Measurements from ENCODE around the gene DEGS2. TPM values are rescaled to one million over a fixed set of nuclear protein-coding genes. Genes with fewer than 3 reads are reported as not detected.

DEGS2 gene
- total RNA-seq, 6 donors from 2014 or later: 2.0 to 19.9 (median 5.4) TPM

DNA sequence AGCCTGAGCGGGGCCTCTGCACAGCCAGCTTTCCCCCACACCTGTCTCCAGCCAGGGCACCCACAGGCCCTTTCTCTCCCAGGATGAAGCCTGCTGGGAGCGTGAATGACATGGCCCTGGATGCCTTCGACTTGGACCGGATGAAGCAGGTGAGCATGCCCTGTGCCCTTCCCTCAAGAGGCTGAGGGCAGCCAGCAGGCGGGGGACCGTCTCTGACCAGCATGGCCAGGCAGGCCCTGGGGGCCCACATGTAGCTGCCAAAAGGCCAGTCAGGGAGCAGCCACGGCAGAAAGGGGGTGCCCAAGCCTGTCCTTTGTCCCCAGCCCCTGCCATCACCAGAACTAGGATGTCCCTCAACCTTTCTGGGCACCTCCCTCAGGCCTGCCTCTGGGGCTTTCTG, 18.3 kb downstream of the DEGS2 start:
- peaks cover 40 to 59% (median 53%) of the 10 kb centered on the region in 4 donors for H3K4me1 ChIP-seq
- no peaks in the 10 kb centered on the region for H3K27me3 ChIP-seq
- ATAC-seq (ENCODE audit: low FRiP score in 2 of 2): no peak
- no peak for TF ChIP-seq EP300 (IDR thresholded peaks at IDR 0.05)
- no peak for TF ChIP-seq POLR2A (IDR thresholded peaks at IDR 0.05)
- no peak for TF ChIP-seq POLR2AphosphoS5 (IDR thresholded peaks at IDR 0.05)
- TF ChIP-seq CTCF (IDR thresholded peaks at IDR 0.05): no peak
- H3K9me3 ChIP-seq: no peaks in the 10 kb centered on the region
- DNase-seq: peak in 1 of 2 donors; percentile 80
- peaks cover 0 to 16% (median 11%) of the 10 kb centered on the region in 4 donors for H3K36me3 ChIP-seq
- H3K27ac ChIP-seq: peak overlapping the region; percentile 69 to 89 (median 82)
- WGBS, 2 donors: 60% methylated on average over 6 of the region's 7 CpGs; no CpG with 5 or more reads in 1 of the 2 donors
- peak overlapping the region in 1 of 4 donors; percentile 25 for H3K4me3 ChIP-seq

DNA sequence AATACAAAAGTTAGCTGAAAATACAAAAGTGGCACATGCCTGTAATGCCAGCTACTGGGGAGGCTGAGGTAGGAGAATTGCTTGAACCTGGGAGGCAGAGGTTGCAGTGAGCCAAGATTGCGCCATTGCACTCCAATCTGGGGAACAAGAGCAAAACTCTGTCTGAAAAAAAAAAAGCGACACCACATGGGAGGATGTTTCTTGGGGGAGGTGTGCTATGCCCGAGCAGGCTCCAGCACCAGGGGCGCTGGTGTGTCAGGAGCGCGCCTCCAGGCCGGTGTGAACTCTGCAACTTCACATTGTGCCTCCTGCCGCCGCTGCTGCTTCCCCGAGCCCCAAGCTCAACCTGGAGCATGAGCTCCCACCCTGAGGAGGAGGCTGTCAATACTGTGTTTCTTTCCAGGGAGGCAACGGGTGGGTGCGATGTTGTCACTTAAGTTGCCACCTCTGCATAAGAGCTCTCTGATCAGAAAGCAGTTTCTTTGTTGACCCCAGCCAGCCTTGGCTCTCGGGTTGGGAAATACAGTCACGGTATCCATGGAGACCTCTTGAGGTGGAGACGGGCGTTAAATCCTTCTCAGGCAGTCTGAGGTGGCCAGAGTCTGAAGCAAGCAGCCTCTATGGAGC, 18.9 kb downstream of the DEGS2 start:
- ATAC-seq (ENCODE audit: low FRiP score in 2 of 2) (peak in 1 of 2 donors; percentile 17), DNase-seq (peak; percentile 75 to 79)
- Histone ChIP-seq H3K27me3 (no peaks in the 10 kb centered on the region), H3K9me3 (no peaks in the 10 kb centered on the region), H3K36me3 (peaks cover 0 to 16% (median 11%) of the 10 kb centered on the region in 4 donors), H3K27ac (peak overlapping the region; percentile 69 to 89 (median 82)), H3K4me3 (peak overlapping the region in 1 of 4 donors; percentile 25), H3K4me1 (peaks cover 35 to 54% (median 50%) of the 10 kb centered on the region in 4 donors)
- TF ChIP-seq POLR2AphosphoS5 (IDR thresholded peaks at IDR 0.05) (no peak), POLR2A (IDR thresholded peaks at IDR 0.05) (no peak), EP300 (IDR thresholded peaks at IDR 0.05) (no peak), CTCF (IDR thresholded peaks at IDR 0.05) (peak in 5 of 6 experiments; percentile 19 to 51 (median 38))
- 24 to 33% methylated on average over 10 to 16 of the region's 16 CpGs for WGBS, 2 donors

DNA sequence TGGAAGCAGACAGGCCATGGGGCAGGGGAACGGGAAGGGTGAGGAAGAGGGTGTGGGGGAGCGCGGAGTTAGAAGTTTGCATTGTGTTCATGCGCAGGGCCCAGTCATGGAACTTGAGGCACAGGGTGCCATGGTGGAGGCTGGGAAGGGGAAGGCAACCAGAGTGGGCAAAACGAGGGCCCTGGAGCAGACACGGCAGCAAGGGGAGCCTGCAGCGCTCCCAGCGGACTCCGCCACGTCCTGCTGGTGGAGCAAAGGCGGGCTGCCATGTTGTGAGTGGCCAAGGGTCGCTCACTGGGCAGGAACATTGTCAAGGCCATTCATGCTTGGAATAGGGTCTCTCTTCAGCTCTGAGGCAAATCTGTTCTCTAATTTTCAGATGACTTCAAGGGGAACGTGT, 20.5 kb downstream of the DEGS2 start:
- Histone ChIP-seq H3K27me3 (no peaks in the 10 kb centered on the region), H3K27ac (peak overlapping the region in 1 of 4 donors; percentile 83), H3K9me3 (no peaks in the 10 kb centered on the region), H3K4me1 (peaks cover 23 to 40% (median 38%) of the 10 kb centered on the region in 4 donors), H3K4me3 (no peak overlapping the region), H3K36me3 (peaks cover 0 to 27% (median 15%) of the 10 kb centered on the region in 4 donors)
- no peak for TF ChIP-seq CTCF (IDR thresholded peaks at IDR 0.05)
- no peak for TF ChIP-seq POLR2A (IDR thresholded peaks at IDR 0.05)
- TF ChIP-seq EP300 (IDR thresholded peaks at IDR 0.05): no peak
- TF ChIP-seq POLR2AphosphoS5 (IDR thresholded peaks at IDR 0.05): no peak
- DNase-seq (peak in 1 of 2 donors; percentile 55), ATAC-seq (ENCODE audit: low FRiP score in 2 of 2) (no peak)
- 94 to 95% methylated on average over 12 to 13 of the region's 13 CpGs for WGBS, 2 donors

DNA sequence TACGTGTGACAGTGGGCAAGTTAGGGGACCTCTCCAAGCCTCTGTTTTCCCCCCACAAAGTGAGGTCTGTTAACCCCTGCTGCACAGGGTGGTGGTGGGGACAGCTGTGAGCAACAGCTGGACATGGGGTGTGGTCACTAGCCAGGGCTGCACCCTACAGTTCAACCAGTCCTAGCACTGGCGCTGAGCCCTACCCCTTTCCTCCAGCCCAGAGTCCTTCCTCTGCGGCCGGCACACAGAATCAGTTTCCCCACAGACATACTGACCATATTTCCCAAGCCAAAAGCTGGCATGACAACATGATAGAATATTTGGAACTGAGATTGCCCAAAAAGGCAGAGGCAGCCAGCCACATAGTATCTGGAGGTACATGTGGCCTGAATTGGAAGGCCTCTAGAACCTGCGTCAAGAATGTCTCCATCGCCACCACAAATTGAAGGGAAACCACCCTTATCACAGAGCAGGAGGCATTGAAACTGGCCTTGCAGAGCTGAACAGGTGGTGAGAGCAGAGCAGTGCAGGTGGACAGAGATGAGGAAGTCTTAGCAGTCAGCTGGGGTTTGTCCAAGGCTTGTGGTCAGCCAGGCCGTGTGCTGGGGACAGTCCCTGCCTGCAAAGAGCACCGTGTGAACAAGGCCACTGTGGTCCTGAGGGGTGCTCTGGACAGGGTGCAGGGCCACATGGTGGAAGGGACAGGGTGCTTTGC, 21.2 kb downstream of the DEGS2 start:
- Histone ChIP-seq H3K36me3 (peaks cover 0 to 34% (median 12%) of the 10 kb centered on the region in 4 donors), H3K4me3 (no peak overlapping the region), H3K9me3 (no peaks in the 10 kb centered on the region), H3K27me3 (no peaks in the 10 kb centered on the region), H3K4me1 (peaks cover 20 to 38% (median 31%) of the 10 kb centered on the region in 4 donors), H3K27ac (no peak overlapping the region)
- TF ChIP-seq CTCF (IDR thresholded peaks at IDR 0.05) (peak in 1 of 6 experiments; percentile 13), EP300 (IDR thresholded peaks at IDR 0.05) (no peak)
- ATAC-seq (ENCODE audit: low FRiP score in 2 of 2): peak in 1 of 2 donors; percentile 2
- no peak for DNase-seq
- WGBS, 2 donors: 79 to 98% methylated on average over 6 to 8 of the region's 8 CpGs

Measured in upper lobe of left lung (tissue), 6 donors.